Measurements from ENCODE around the gene TMEM108.

Gene TMEM108

DNA sequence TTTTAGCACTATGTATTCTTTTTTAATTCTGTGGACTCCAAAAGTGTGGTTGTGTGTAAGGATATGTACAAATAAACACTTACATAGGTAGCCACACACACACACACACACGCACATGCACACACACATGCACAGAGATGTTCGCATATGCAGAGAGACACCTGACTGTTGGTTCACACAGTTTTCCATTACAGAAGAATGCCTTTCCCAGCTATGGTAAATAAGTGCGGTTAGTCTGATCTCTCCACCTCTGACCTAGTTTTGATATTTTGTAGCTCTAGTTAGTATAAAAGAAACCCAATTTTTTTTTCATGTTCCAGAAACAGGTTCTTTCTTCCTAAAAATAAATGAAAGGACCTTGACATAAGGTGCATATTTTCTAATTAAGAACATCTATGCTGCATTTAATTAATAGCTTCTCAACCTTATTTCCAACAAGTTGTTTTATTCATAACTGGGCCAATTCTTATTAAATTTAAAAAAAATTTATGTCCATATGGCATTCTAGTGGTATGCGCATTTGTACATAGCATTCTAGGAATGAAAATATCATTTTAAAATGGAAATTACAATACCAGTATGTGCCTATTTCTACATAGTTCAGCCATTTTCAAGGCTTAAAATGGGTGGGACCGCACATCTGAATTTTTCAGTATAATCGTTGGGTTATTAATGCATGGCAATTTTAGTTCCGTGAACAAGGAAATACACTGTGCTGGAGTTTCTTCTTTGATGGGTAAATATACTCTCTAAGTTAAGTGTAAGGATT, 27.2 kb downstream of the TMEM108 start:
- H3K4me3 ChIP-seq (ENCODE audit: low read depth, low read length), result no peak overlapping the region
- no peak for DNase-seq (ENCODE audit: low read depth, low spot score)
- TF ChIP-seq, protein P1, sequence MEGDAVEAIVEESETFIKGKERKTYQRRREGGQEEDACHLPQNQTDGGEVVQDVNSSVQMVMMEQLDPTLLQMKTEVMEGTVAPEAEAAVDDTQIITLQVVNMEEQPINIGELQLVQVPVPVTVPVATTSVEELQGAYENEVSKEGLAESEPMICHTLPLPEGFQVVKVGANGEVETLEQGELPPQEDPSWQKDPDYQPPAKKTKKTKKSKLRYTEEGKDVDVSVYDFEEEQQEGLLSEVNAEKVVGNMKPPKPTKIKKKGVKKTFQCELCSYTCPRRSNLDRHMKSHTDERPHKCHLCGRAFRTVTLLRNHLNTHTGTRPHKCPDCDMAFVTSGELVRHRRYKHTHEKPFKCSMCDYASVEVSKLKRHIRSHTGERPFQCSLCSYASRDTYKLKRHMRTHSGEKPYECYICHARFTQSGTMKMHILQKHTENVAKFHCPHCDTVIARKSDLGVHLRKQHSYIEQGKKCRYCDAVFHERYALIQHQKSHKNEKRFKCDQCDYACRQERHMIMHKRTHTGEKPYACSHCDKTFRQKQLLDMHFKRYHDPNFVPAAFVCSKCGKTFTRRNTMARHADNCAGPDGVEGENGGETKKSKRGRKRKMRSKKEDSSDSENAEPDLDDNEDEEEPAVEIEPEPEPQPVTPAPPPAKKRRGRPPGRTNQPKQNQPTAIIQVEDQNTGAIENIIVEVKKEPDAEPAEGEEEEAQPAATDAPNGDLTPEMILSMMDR (IDR thresholded peaks at IDR 0.05; ENCODE audit: low read depth, low read length), result no peak
- in situ Hi-C loops (cut with HindIII; ENCODE audit: low sequenced_read_pairs), result no loop called here

DNA sequence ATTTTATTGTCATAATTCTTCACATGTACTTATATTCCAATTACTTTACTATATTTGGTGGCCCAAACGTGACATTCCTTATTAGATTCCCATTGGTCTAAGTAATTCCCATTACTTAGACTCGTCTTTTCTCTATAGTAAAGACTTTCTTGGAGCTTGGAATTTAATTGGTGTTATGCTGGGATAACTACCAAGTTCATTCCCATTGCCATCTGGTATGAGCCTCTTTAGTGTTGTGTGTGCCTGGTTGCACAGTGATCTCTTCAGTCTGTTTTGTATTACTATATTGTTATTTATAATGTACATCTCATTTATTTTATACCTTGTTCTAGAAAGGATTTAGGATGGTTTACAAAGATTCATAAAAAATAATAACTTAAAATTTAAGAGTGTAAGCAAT, 27.8 kb downstream of the TMEM108 start:
- in situ Hi-C loops (cut with HindIII; ENCODE audit: low sequenced_read_pairs), result no loop called here
- no peak overlapping the region for H3K4me3 ChIP-seq (ENCODE audit: low read depth, low read length)
- no peak for DNase-seq (ENCODE audit: low read depth, low spot score)
- TF ChIP-seq, protein P1 (IDR thresholded peaks at IDR 0.05; ENCODE audit: low read depth, low read length), result no peak

DNA sequence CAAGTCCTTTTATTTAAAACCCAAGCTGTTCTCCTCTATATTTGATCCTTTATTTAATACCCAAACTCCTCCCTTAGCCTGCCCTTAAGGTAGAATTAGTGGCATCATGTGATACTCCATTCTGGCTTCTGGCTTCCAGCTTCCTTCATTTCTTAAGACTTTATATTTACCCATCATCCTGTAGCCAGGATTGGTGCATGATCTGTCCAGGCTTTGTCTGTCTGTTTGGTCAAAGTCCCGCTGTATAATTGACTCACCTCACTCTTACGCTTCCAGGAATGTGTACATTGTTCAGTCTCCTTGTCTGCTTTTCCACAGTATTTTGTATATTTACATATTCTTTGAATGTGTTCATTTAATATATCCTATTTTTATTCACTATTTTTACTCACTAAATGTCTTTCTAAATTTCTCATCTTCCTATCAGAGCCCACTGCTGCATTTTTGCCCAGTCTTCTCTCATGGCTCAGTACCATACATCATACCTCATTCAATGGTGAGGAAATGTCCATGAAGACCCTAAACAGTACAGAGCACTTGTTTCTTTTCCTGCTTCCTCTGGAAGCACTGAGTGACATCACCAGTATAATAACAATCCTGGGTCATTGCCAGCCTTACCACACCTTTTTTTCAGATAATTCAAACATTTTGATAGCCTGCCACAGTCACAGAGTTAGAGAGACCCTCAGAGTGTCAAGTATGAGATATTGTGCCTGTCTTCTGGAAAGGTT, 31.5 kb downstream of the TMEM108 start:
- no peak for DNase-seq (ENCODE audit: low read depth, low spot score)
- in situ Hi-C loops (cut with HindIII; ENCODE audit: low sequenced_read_pairs), result no loop called here
- TF ChIP-seq, protein P1 (IDR thresholded peaks at IDR 0.05; ENCODE audit: low read depth, low read length), result no peak
- no peak overlapping the region for H3K4me3 ChIP-seq (ENCODE audit: low read depth, low read length)

DNA sequence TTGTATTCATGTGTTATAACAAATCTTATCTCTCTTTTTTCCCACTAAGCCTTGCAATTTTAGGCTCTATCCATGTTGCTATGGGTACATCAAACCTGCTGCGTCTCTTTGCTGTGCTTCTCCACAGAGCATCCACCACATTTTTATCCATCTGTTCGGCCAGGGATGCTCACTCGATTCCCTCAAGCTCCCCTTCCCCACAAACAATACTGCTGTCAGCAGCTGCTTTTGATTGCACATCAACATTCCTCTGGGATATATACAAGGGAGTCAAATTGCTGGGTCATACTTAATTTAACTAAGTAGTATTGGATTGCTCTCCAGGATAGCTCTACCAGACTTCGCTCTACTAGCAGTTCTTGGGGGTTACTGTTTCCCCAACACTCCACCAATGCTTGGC, 36.8 kb downstream of the TMEM108 start:
- in situ Hi-C loops (cut with HindIII; ENCODE audit: low sequenced_read_pairs), result no loop called here
- TF ChIP-seq, protein P1 (IDR thresholded peaks at IDR 0.05; ENCODE audit: low read depth, low read length), result no peak

DNA sequence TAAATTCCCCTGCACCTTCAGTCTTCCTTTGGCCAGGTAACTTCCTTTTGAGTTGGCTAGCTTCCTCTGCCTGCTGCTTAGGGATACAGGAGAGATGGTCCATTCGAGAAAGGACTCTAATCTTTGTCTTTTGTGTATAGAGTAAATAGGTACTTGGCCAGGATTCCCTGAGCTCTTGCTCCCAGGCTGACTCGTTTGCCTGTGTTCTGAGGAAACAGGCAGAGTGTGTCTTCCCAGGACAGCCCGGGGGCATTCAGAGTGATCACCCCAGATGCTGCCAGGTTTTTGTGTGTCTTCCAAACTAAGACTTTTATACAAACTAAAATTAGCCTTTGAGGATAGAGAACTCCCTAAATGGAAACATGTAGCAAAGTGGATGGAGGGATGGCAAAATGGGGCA, 39.5 kb downstream of the TMEM108 start:
- TF ChIP-seq, protein P1 (IDR thresholded peaks at IDR 0.05; ENCODE audit: low read depth, low read length), result no peak
- in situ Hi-C loops (cut with HindIII; ENCODE audit: low sequenced_read_pairs), result no loop called here
- DNase-seq (ENCODE audit: low read depth, low spot score), result no peak
- H3K4me3 ChIP-seq (ENCODE audit: low read depth, low read length), result no peak overlapping the region

More for the DNA sequence above, 36.8 kb downstream of the TMEM108 start:
- DNase-seq (ENCODE audit: low read depth, low spot score), result no peak
- no peak overlapping the region for H3K4me3 ChIP-seq (ENCODE audit: low read depth, low read length)

DNA sequence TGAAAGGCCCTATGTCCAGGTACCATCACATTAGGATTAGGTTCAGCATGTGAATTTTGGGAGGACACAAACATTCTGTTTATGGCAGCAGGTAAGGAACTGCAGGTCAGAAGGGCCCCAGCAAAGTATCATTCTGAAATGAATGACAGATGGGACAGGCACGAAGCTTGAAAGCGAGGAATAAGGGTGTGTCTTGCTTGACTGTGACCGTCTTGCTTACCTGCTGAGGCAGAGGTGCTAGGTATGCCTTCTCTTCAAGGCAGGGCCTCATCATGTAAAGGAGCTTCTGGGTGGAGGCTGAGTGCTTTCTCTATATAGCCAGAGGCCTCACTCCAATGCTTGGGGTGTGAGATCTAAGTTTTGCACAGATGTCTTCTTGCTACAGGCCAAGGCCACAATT, 41.4 kb downstream of the TMEM108 start:
- no peak for DNase-seq (ENCODE audit: low read depth, low spot score)
- TF ChIP-seq, protein P1 (IDR thresholded peaks at IDR 0.05; ENCODE audit: low read depth, low read length), result no peak
- H3K4me3 ChIP-seq (ENCODE audit: low read depth, low read length), result no peak overlapping the region
- in situ Hi-C loops (cut with HindIII; ENCODE audit: low sequenced_read_pairs), result no loop called here

Data from astrocyte of the spinal cord (primary cell).